ENCODE results near the gene MFAP4. TPM values are rescaled to one million over a fixed set of nuclear protein-coding genes. Genes with fewer than 3 reads are reported as not detected.

The MFAP4 gene
- total and polyA plus RNA-seq, 3 donors from 2014 or later, result 24.0 to 108 (median 55.7) TPM

GRCh38 chr17:19372011-19372370 is 15.0 kb downstream of the MFAP4 start:
- TF ChIP-seq, protein P1, sequence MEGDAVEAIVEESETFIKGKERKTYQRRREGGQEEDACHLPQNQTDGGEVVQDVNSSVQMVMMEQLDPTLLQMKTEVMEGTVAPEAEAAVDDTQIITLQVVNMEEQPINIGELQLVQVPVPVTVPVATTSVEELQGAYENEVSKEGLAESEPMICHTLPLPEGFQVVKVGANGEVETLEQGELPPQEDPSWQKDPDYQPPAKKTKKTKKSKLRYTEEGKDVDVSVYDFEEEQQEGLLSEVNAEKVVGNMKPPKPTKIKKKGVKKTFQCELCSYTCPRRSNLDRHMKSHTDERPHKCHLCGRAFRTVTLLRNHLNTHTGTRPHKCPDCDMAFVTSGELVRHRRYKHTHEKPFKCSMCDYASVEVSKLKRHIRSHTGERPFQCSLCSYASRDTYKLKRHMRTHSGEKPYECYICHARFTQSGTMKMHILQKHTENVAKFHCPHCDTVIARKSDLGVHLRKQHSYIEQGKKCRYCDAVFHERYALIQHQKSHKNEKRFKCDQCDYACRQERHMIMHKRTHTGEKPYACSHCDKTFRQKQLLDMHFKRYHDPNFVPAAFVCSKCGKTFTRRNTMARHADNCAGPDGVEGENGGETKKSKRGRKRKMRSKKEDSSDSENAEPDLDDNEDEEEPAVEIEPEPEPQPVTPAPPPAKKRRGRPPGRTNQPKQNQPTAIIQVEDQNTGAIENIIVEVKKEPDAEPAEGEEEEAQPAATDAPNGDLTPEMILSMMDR (IDR thresholded peaks at IDR 0.05), result no peak
- TF ChIP-seq POLR2A (IDR thresholded peaks at IDR 0.05), result no peak
- 91 to 93% methylated on average over 9 of the region's 9 CpGs for WGBS, 2 donors
- H3K4me1 ChIP-seq, result no peaks in the 10 kb centered on the region
- H3K4me3 ChIP-seq, result no peak overlapping the region
- intact Hi-C loops (cut with DNase I; ENCODE audit: low total_unique reads), result no loop called here
- no peak overlapping the region for H3K27ac ChIP-seq
- H3K36me3 ChIP-seq (ENCODE audit: low read depth, missing control alignments), result no peaks in the 10 kb centered on the region
- DNase-seq, result no peak
- no peaks in the 10 kb centered on the region for H3K27me3 ChIP-seq
- no peaks in the 10 kb centered on the region for H3K9me3 ChIP-seq

- TF ChIP-seq POLR2A (IDR thresholded peaks at IDR 0.05), result no peak
- TF ChIP-seq, protein P1 (IDR thresholded peaks at IDR 0.05), result no peak
- Histone ChIP-seq H3K9me3 (no peaks in the 10 kb centered on the region), H3K36me3 (ENCODE audit: low read depth, missing control alignments) (no peaks in the 10 kb centered on the region), H3K27me3 (no peaks in the 10 kb centered on the region), H3K4me1 (no peaks in the 10 kb centered on the region), H3K4me3 (no peak overlapping the region), H3K27ac (no peak overlapping the region)
- no peak for DNase-seq
- intact Hi-C loops (cut with DNase I; ENCODE audit: low total_unique reads), result no loop called here
- WGBS, 2 donors, result 97 to 99% methylated on average over 6 to 7 of the region's 7 CpGs
Measured at GRCh38 chr17:19371259-19372010, 15.6 kb downstream of the MFAP4 start.

GRCh38 chr17:19370493-19370960 is 16.5 kb downstream of the MFAP4 start:
- no peak for DNase-seq
- Histone ChIP-seq H3K4me1 (no peaks in the 10 kb centered on the region), H3K4me3 (no peak overlapping the region), H3K27ac (no peak overlapping the region), H3K36me3 (ENCODE audit: low read depth, missing control alignments) (no peaks in the 10 kb centered on the region), H3K27me3 (no peaks in the 10 kb centered on the region), H3K9me3 (no peaks in the 10 kb centered on the region)
- intact Hi-C loops (cut with DNase I; ENCODE audit: low total_unique reads), result no loop called here
- 80 to 86% methylated on average over 1 to 7 of the region's 7 CpGs for WGBS, 2 donors
- TF ChIP-seq, protein P1 (IDR thresholded peaks at IDR 0.05), result no peak
- no peak for TF ChIP-seq POLR2A (IDR thresholded peaks at IDR 0.05)

DNA sequence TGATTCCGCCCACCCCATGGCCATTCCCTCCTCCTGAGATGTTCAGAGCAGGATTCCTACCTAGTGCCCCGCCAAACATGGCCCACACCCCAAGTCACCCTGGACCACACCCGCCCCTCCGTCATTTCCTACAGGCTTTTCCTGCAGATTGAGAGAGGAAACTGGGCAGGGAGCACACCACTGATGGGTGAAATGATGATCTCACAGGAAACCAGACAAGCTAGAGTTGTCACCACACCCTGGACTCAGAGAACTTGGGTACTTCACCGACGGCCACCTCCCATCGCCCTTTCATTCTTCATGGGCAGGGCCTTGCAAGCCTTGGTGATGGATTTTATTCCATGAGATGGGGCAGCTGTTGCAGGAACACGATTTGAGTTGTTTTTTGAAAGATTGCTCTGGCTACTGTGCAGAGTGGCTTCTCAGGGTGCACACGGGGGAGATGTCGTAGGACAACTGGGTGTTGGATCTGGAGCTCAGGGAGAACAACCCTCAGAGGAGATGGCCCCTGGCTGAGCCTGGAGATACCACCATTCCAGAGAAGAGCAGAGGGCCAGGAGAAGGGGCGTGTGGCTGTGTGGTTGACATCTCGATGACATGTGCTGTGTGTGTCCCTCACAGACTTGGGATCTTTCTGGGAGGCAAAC is 17.0 kb downstream of the MFAP4 start:
- 82 to 86% methylated on average over 10 to 12 of the region's 12 CpGs for WGBS, 2 donors
- intact Hi-C loops (cut with DNase I; ENCODE audit: low total_unique reads), result loop anchor here (10.0 kb wide), 1 partner anchor 395 kb away; no protein-coding TSS in a partner anchor
- no peak for DNase-seq
- Histone ChIP-seq H3K9me3 (no peaks in the 10 kb centered on the region), H3K27me3 (no peaks in the 10 kb centered on the region), H3K4me1 (peaks cover 3% of the 10 kb centered on the region), H3K36me3 (ENCODE audit: low read depth, missing control alignments) (no peaks in the 10 kb centered on the region), H3K27ac (no peak overlapping the region), H3K4me3 (no peak overlapping the region)
- no peak for TF ChIP-seq POLR2A (IDR thresholded peaks at IDR 0.05)
- TF ChIP-seq, protein P1 (IDR thresholded peaks at IDR 0.05), result no peak
